A549 (cell line): ENCODE measurements around the gene RFESD.

Experiments used
- ATOH8 ChIP-seq: fragments of 250-450 bp; sonication (Bioruptor Pico); IDR thresholded peaks from 2 replicates; pipeline ENCODE4 v1.5.0; 2020; ENCODE audit warnings: low read depth, mild to moderate bottlenecking, moderate library complexity
- CBX8 ChIP-seq: fragments of 200-600 bp; sonication (generic); IDR thresholded peaks from 2 replicates; pipeline ENCODE4 v1.6.1; 2016
- CEBPB ChIP-seq, 2 experiments: fragments of >200 bp in 1 of 2; sonication (Bioruptor Twin) in 1 of 2; formaldehyde crosslinking in 1 of 2; IDR thresholded peaks; 2 replicates each; pipeline ENCODE4 v1.6.1; 2012 to 2016
- CTCF ChIP-seq: fragments of >200 bp; sonication (Bioruptor Twin); formaldehyde crosslinking; IDR thresholded peaks from 3 replicates; pipeline ENCODE4 v1.5.1; 2016
- ELK1 ChIP-seq: fragments of 150-350 bp; IDR thresholded peaks from 2 replicates; pipeline ENCODE4 v1.6.1; 2014; ENCODE audit warnings: low read depth, mild to moderate bottlenecking, low read length
- EP300 ChIP-seq, 2 experiments: fragments of >200 bp; sonication (Bioruptor Twin); formaldehyde crosslinking; IDR thresholded peaks; 2 replicates in 1 of 2; 3 replicates in 1 of 2; pipeline ENCODE4 v1.6.1; 2016 to 2017
- PHF8 ChIP-seq: fragments of 200-600 bp; sonication (generic); IDR thresholded peaks from 2 replicates; pipeline ENCODE4 v1.6.1; 2016; ENCODE audit warnings: low read depth, mild to moderate bottlenecking, antibody characterized with exemption, moderate library complexity, borderline replicate concordance
- POLR2A ChIP-seq: IDR thresholded peaks from 2 replicates; pipeline ENCODE4 v1.6.1; 2012; ENCODE audit warnings: mild to moderate bottlenecking, low read length
- RAD21 ChIP-seq, 2 experiments: fragments of >200 bp in 1 of 2; sonication (Bioruptor Twin) in 1 of 2; formaldehyde crosslinking in 1 of 2; IDR thresholded peaks in 1 of 2; conservative IDR thresholded peaks in 1 of 2; 2 replicates in 1 of 2; 3 replicates in 1 of 2; pipeline ENCODE4 v1.6.1; 2012 to 2018; ENCODE audit warnings: inconsistent platforms in 1 of 2
- RCOR1 ChIP-seq: fragments of 150-350 bp; IDR thresholded peaks from 2 replicates; pipeline ENCODE4 v1.6.1; 2014; ENCODE audit warnings: antibody characterized with exemption, low read length, low read depth
- REST ChIP-seq: fragments of 200-600 bp; sonication (generic); IDR thresholded peaks from 2 replicates; pipeline ENCODE4 v1.6.1; 2016; ENCODE audit warnings: antibody characterized with exemption, mild to moderate bottlenecking, moderate library complexity
- ZFP36 ChIP-seq: fragments of 450-650 bp; IDR thresholded peaks from 2 replicates; pipeline ENCODE4 v1.6.1; 2014; ENCODE audit warnings: borderline replicate concordance; ENCODE audit not compliant: partially characterized antibody
- ZNF302 ChIP-seq: fragments of 250-450 bp; sonication (Bioruptor Pico); IDR thresholded peaks from 2 replicates; pipeline ENCODE4 v1.9.0; 2021; ENCODE audit warnings: inconsistent platforms, mild to moderate bottlenecking, moderate library complexity

GRCh38 chr5:95667678-95668077 lies 21.1 kb downstream of the RFESD start:
- TF ChIP-seq CEBPB (IDR thresholded peaks at IDR 0.05) (no peak), RAD21 (conservative IDR thresholded peaks at IDR 0.05 in 1 of 2, IDR thresholded peaks at IDR 0.05 in 1 of 2) (no peak), CTCF (no peak), CBX8 (no peak), POLR2A (no peak), RCOR1 (no peak), ZNF302 (CRISPR knock-in tag) (no peak), ATOH8 (CRISPR knock-in tag) (no peak), ZFP36 (no peak), REST (no peak), EP300 (IDR thresholded peaks at IDR 0.05) (no peak), ELK1 (no peak), PHF8 (no peak)
